SK-N-SH (cell line): ENCODE measurements around the gene MALL. TPM values are rescaled to one million over a fixed set of nuclear protein-coding genes. Genes with fewer than 3 reads are reported as not detected.
A peak's percentile ranks its signal among the peaks of the same experiment; 100 is the strongest.

Experiments used
- CTCF ChIA-PET: fragments of 300-600, 350-600 bp; formaldehyde crosslinking; extraction: SDS; loops from one replicate; lab custom pipeline; 2021; lab: Yijun Ruan, JAX
- POLR2A ChIA-PET: fragments of 350-600 bp; sonication (Branson Sonifier 250); formaldehyde crosslinking; extraction: SDS; loops from one replicate; lab custom pipeline; 2020; ENCODE audit warnings: antibody characterized with exemption, inconsistent platforms; lab: Yijun Ruan, JAX
- DNase-seq: peaks from one replicate; pipeline ENCODE4 v3.0.0; 2012
- H2AFZ ChIP-seq: fragments of 200-600 bp; sonication (generic); 2 replicates; pipeline ENCODE4 v1.8.1; 2016; ENCODE audit warnings: antibody characterized with exemption, mild to moderate bottlenecking, low read depth
- H3F3A ChIP-seq: fragments of 200-600 bp; sonication (generic); replicated peaks from 2 replicates; pipeline ENCODE3; 2016; ENCODE audit warnings: antibody characterized with exemption, mild to moderate bottlenecking; ENCODE audit not compliant: insufficient read depth
- H3K27ac ChIP-seq, 2 experiments: fragments of 200-500 bp in 1 of 2; fragments of 200-600 bp in 1 of 2; sonication (Bioruptor generic) in 1 of 2; sonication (generic), shearing (Covaris generic) in 1 of 2; 2 replicates each; pipeline versions ENCODE4 v1.5.1 to v1.6.1; 2014 to 2016; ENCODE audit warnings: low read depth in 2 of 2, inconsistent platforms in 1 of 2, low read length in 1 of 2, mild to moderate bottlenecking in 1 of 2, mixed read lengths in 1 of 2
- H3K27me3 ChIP-seq: fragments of 200-600 bp; sonication (generic), shearing (Covaris generic); 2 replicates; pipeline ENCODE4 v1.6.1; 2016; ENCODE audit warnings: mixed run types; ENCODE audit not compliant: insufficient read depth
- H3K36me3 ChIP-seq, 2 experiments: fragments of 200-500 bp in 1 of 2; fragments of 200-600 bp in 1 of 2; sonication (Bioruptor generic) in 1 of 2; sonication (generic) in 1 of 2; replicated peaks in 1 of 2; 2 replicates each; pipeline versions ENCODE3 to v1.5.1; 2014 to 2016; ENCODE audit warnings: low read length in 1 of 2, mild to moderate bottlenecking in 1 of 2; ENCODE audit not compliant: insufficient read depth in 2 of 2, control insufficient read depth in 1 of 2
- H3K4me1 ChIP-seq, 2 experiments: fragments of 200-500 bp in 1 of 2; fragments of 200-600 bp in 1 of 2; sonication (Bioruptor generic) in 1 of 2; sonication (generic), shearing (Covaris generic) in 1 of 2; 2 replicates each; pipeline versions ENCODE4 v1.5.1 to v1.6.1; 2014 to 2016; ENCODE audit warnings: low read depth in 1 of 2, low read length in 1 of 2, mixed run types in 1 of 2; ENCODE audit not compliant: insufficient read depth in 2 of 2, control insufficient read depth in 1 of 2
- H3K4me2 ChIP-seq: fragments of 200-600 bp; sonication (generic), shearing (Covaris generic); 2 replicates; pipeline ENCODE4 v1.6.1; 2017; ENCODE audit warnings: mixed run types
- H3K4me3 ChIP-seq, 2 experiments: fragments of 200-500 bp in 1 of 2; fragments of 200-600 bp in 1 of 2; sonication (Bioruptor generic) in 1 of 2; sonication (generic), shearing (Covaris generic) in 1 of 2; 2 replicates each; pipeline versions ENCODE4 v1.5.1 to v1.8.1; 2014 to 2016; ENCODE audit warnings: low read depth in 2 of 2, inconsistent platforms in 1 of 2, low read length in 1 of 2, mild to moderate bottlenecking in 1 of 2, mixed read lengths in 1 of 2, moderate library complexity in 1 of 2
- H3K79me2 ChIP-seq: fragments of 200-600 bp; sonication (generic); 2 replicates; pipeline ENCODE4 v1.8.1; 2017; ENCODE audit warnings: mild to moderate bottlenecking; ENCODE audit not compliant: insufficient read depth
- H3K9ac ChIP-seq: fragments of 200-600 bp; sonication (generic); 2 replicates; pipeline ENCODE4 v1.6.1; 2017; ENCODE audit warnings: mixed run types
- H3K9me2 ChIP-seq: fragments of 200-600 bp; sonication (generic); 2 replicates; pipeline ENCODE4 v1.6.1; 2017; ENCODE audit warnings: mixed run types
- H3K9me3 ChIP-seq: fragments of 200-600 bp; sonication (generic); 2 replicates; pipeline ENCODE4 v1.6.1; 2017; ENCODE audit warnings: mixed run types, mild to moderate bottlenecking, moderate library complexity
- H4K20me1 ChIP-seq: fragments of 200-600 bp; sonication (generic); 2 replicates; pipeline ENCODE4 v1.6.1; 2017; ENCODE audit warnings: mild to moderate bottlenecking, mixed run types; ENCODE audit not compliant: insufficient read depth
- CHD2 ChIP-seq: fragments of 150-350 bp; IDR thresholded peaks from 2 replicates; pipeline ENCODE4 v1.6.1; 2018; ENCODE audit warnings: low read length; ENCODE audit not compliant: partially characterized antibody
- CTCF ChIP-seq: fragments of 200-600 bp; sonication (generic); IDR thresholded peaks from 2 replicates; pipeline ENCODE4 v1.6.1; 2017; ENCODE audit warnings: antibody characterized with exemption, mild to moderate bottlenecking, moderate library complexity
- ELF1 ChIP-seq: IDR thresholded peaks from 2 replicates; pipeline ENCODE4 v1.4.0; 2012
- FOXM1 ChIP-seq: IDR thresholded peaks from 2 replicates; pipeline ENCODE4 v1.4.0; 2012; ENCODE audit warnings: low read depth, mild to moderate bottlenecking
- GATA2 ChIP-seq: sonication (generic); formaldehyde crosslinking; IDR thresholded peaks from 2 replicates; pipeline ENCODE4 v1.5.0; 2020; ENCODE audit warnings: mild to moderate bottlenecking, missing genetic modification reagents
- MAX ChIP-seq: IDR thresholded peaks from 2 replicates; pipeline ENCODE4 v1.4.0; 2012; ENCODE audit warnings: low read depth
- MXI1 ChIP-seq: IDR thresholded peaks from 2 replicates; pipeline ENCODE4 v1.6.1; 2012; ENCODE audit warnings: mild to moderate bottlenecking, low read depth, low read length, improper control_type of control experiment
- RAD21 ChIP-seq: IDR thresholded peaks from 2 replicates; pipeline ENCODE4 v1.6.1; 2012; ENCODE audit warnings: mild to moderate bottlenecking, low read length
- RCOR1 ChIP-seq: fragments of 150-350 bp; IDR thresholded peaks from 2 replicates; pipeline ENCODE4 v1.6.1; 2017; ENCODE audit warnings: antibody characterized with exemption, low read length
- RFX5 ChIP-seq: IDR thresholded peaks from 2 replicates; pipeline ENCODE4 v1.6.1; 2012; ENCODE audit warnings: mild to moderate bottlenecking, improper control_type of control experiment, low read length
- RXRA ChIP-seq: IDR thresholded peaks from 2 replicates; pipeline ENCODE4 v1.4.0; 2012; ENCODE audit warnings: low read depth, mild to moderate bottlenecking, borderline replicate concordance
- SMC3 ChIP-seq: IDR thresholded peaks from 2 replicates; pipeline ENCODE4 v1.6.1; 2012; ENCODE audit warnings: low read depth, low read length, improper control_type of control experiment
- TAF1 ChIP-seq: IDR thresholded peaks from 2 replicates; pipeline ENCODE4 v1.6.1; 2012; ENCODE audit warnings: low read depth, mild to moderate bottlenecking, low read length, moderate library complexity, borderline replicate concordance
- TEAD4 ChIP-seq: IDR thresholded peaks from 2 replicates; pipeline ENCODE4 v1.4.0; 2012; ENCODE audit warnings: mild to moderate bottlenecking, borderline replicate concordance; ENCODE audit not compliant: insufficient read depth
- YY1 ChIP-seq: IDR thresholded peaks from 2 replicates; pipeline ENCODE4 v1.4.0; 2012; ENCODE audit warnings: low read depth, mild to moderate bottlenecking
- ZBTB33 ChIP-seq: IDR thresholded peaks from 2 replicates; pipeline ENCODE4 v1.4.0; 2012; ENCODE audit warnings: low read depth, borderline replicate concordance
- WGBS: methylation state at CpG from one replicate; pipeline ENCODE4 v1.1.6; 2017; ENCODE audit warnings: low lambda C conversion rate; 5-methylcytosine and 5-hydroxymethylcytosine counted together
- polyA plus RNA-seq, 3 experiments: library from polyadenylated mRNA; depleted of rRNA; stranded (reverse); fragments of >200 nt; gene quantifications; 2 replicates each; pipeline ENCODE4 v1.2.3, GENCODE V29; 2012
- TF ChIP-seq, protein P1 (sequence below): IDR thresholded peaks from 2 replicates; pipeline ENCODE4 v1.4.0; 2012; ENCODE audit warnings: low read depth, borderline replicate concordance

MALL gene
- polyA plus RNA-seq, 1 of the 3 experiments (the other 2 are of a cell fraction) = 5.2 TPM

DNA sequence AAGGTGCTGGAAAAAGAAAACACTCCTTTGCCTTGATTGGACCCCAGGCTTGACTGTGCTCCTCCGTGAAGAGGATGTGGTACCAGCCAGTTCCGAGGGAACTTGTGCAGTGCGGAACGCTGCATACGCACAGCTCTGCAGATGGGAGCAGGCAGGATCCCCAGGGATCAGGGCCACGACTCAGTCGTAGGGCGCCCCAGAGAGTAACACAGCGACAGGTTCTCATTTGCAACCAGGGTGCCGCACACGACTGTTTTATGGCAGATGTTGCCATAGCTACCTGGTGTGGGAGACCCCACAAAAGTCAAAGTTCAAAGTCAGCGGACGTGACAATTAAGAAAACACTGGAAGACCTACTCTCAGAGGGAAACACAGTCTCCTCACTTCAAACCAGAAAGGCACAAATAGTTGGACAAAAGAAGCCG lies 779 bp downstream of the MALL start:
- WGBS = 73% methylated on average over 11 of the region's 14 CpGs
- Histone ChIP-seq H3K9ac (no peak overlapping the region), H3K36me3 (peaks cover 0 to 7% of the 10 kb centered on the region in 2 experiments), H4K20me1 (no peaks in the 10 kb centered on the region), H3K9me3 (no peaks in the 10 kb centered on the region), H2AFZ (no peak overlapping the region), H3K27me3 (no peaks in the 10 kb centered on the region), H3K4me2 (no peak overlapping the region), H3K27ac (0 out of 4 replicates have a peak overlapping the region, but pooled peaks of 1 of the 2 experiments have one; percentile 4), H3F3A (no peaks in the 10 kb centered on the region), H3K9me2 (no peaks in the 10 kb centered on the region), H3K4me3 (peak overlapping the region in 1 of 2 experiments; percentile 6; a peak in 1 of 4 replicates), H3K4me1 (peaks cover 0 to 8% of the 10 kb centered on the region in 2 experiments; a peak in 3 of 4 replicates), H3K79me2 (peaks cover 6% of the 10 kb centered on the region)
- POLR2A ChIA-PET = no interaction called here
- CTCF ChIA-PET = no interaction called here
- DNase-seq = no peak
- TF ChIP-seq CTCF (no peak), RCOR1 (no peak), RAD21 (no peak), RFX5 (no peak), TAF1 (no peak), RXRA (no peak), ELF1 (no peak), YY1 (no peak), GATA2 (CRISPR knock-in tag) (no peak), TEAD4 (no peak), CHD2 (no peak), FOXM1 (no peak), SMC3 (no peak), ZBTB33 (no peak), MAX (no peak), MXI1 (no peak)
- TF ChIP-seq, protein P1, sequence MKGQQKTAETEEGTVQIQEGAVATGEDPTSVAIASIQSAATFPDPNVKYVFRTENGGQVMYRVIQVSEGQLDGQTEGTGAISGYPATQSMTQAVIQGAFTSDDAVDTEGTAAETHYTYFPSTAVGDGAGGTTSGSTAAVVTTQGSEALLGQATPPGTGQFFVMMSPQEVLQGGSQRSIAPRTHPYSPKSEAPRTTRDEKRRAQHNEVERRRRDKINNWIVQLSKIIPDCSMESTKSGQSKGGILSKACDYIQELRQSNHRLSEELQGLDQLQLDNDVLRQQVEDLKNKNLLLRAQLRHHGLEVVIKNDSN = no peak
